Measurements from ENCODE around the gene TMEM247. TPM values are rescaled to one million over a fixed set of nuclear protein-coding genes. Genes with fewer than 3 reads are reported as not detected.
"Not testable (repeated sequence)": the region's sequence is repeated elsewhere in the genome, so short reads cannot be mapped to it uniquely, and the experiment has no call there.

The TMEM247 gene
- polyA plus RNA-seq, 4 donors = not detected

DNA sequence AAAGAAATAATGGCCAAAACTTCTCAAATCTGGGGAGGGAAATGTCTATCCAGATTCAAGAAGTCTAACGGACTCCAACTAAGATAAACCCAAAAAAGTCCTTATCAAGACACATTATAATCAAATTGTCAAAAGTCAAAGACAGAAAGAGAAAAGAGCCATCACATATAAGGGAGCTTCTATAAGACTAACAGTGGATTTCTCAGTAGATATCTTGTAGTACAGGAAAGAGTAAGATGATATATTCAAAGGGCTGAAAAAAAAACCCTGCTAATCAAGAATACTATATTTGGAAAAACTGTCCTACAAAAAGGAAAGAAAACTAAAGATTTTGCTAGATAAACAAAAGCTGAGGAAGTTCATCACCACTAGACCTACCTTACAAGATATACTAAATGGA, 35.4 kb downstream of the TMEM247 start:
- no peak for FAIRE-seq

DNA sequence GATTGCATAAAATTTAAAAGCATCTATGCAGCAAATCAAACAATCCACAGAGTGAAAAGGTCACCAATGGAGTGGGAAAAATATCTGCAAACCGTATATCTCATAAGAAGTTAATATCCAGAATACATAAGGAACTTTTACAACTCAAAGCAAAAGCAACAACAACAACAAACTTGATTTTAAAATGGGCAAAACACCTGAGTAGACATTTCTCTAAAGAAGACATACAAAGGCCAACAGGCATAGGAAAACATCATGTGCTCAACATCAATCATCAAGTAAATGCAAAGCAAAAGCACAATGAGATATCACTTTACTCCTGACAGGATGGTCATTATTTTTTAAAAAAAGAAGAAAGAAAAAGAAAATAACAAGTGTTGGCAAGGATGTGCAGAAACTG, 38.1 kb downstream of the TMEM247 start:
- no peaks in the 10 kb centered on the region for H3K36me3 ChIP-seq (ENCODE audit: control insufficient read depth in 3 of 3, insufficient read depth in 2 of 3, low read depth in 1 of 3, low read length in 3 of 3)
- H3K27ac ChIP-seq (ENCODE audit: low read depth in 1 of 3, low read length in 2 of 3) = no peak overlapping the region
- H3K9me3 ChIP-seq (ENCODE audit: control insufficient read depth in 2 of 2, insufficient read depth in 1 of 2, low read depth in 1 of 2, low read length in 1 of 2) = peaks cover 0 to 10% of the 10 kb centered on the region in 2 donors
- FAIRE-seq = no peak
- no peaks in the 10 kb centered on the region for H3K27me3 ChIP-seq (ENCODE audit: control insufficient read depth in 3 of 3, insufficient read depth in 3 of 3, low read length in 3 of 3)
- no peak overlapping the region for H3K4me3 ChIP-seq (ENCODE audit: low read depth in 1 of 3, low read length in 3 of 3)
- 77 to 83% (median 79%) methylated on average over 1 of the region's 1 CpG for WGBS, 3 donors
- DNase-seq = no peak
- H3K4me1 ChIP-seq (ENCODE audit: control insufficient read depth in 3 of 3, insufficient read depth in 2 of 3, low read depth in 1 of 3, low read length in 2 of 3) = no peaks in the 10 kb centered on the region

More for the DNA sequence above, 35.4 kb downstream of the TMEM247 start:
- Histone ChIP-seq H3K27me3 (ENCODE audit: control insufficient read depth in 3 of 3, insufficient read depth in 3 of 3, low read length in 3 of 3) (no peaks in the 10 kb centered on the region), H3K27ac (ENCODE audit: low read depth in 1 of 3, low read length in 2 of 3) (no peak overlapping the region), H3K4me3 (ENCODE audit: low read depth in 1 of 3, low read length in 3 of 3) (no peak overlapping the region), H3K9me3 (ENCODE audit: control insufficient read depth in 2 of 2, insufficient read depth in 1 of 2, low read depth in 1 of 2, low read length in 1 of 2) (peaks cover 0 to 10% of the 10 kb centered on the region in 2 donors), H3K36me3 (ENCODE audit: control insufficient read depth in 3 of 3, insufficient read depth in 2 of 3, low read depth in 1 of 3, low read length in 3 of 3) (no peaks in the 10 kb centered on the region), H3K4me1 (ENCODE audit: control insufficient read depth in 3 of 3, insufficient read depth in 2 of 3, low read depth in 1 of 3, low read length in 2 of 3) (no peaks in the 10 kb centered on the region)
- DNase-seq = no peak
- 74 to 88% (median 88%) methylated on average over 1 of the region's 1 CpG for WGBS, 3 donors

DNA sequence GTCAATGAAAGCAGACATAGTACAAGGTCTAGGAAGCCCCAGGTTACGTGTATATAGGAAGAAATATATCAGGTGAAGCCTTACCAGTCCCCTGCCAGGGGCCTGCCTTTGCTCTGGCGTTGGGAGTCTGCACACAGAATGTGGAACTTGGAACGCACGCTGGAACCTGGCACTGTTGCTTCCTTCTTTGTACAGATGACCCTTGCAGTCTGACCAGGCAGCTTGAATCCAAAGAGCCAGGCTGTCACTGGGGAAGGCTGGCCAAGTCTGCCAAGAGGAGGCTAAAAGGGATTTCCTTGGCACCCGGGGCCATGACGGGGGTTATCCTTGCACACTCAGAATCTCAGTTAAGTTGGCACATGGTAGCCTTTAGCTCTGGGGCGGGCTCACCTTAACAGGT, 39.5 kb downstream of the TMEM247 start:
- no peaks in the 10 kb centered on the region for H3K27me3 ChIP-seq (ENCODE audit: control insufficient read depth in 3 of 3, insufficient read depth in 3 of 3, low read length in 3 of 3)
- H3K9me3 ChIP-seq (ENCODE audit: control insufficient read depth in 2 of 2, insufficient read depth in 1 of 2, low read depth in 1 of 2, low read length in 1 of 2) = peaks cover 0 to 10% of the 10 kb centered on the region in 2 donors
- 76 to 91% (median 82%) methylated on average over 7 of the region's 7 CpGs for WGBS, 3 donors
- no peak for DNase-seq
- H3K27ac ChIP-seq (ENCODE audit: low read depth in 1 of 3, low read length in 2 of 3) = no peak overlapping the region
- no peaks in the 10 kb centered on the region for H3K4me1 ChIP-seq (ENCODE audit: control insufficient read depth in 3 of 3, insufficient read depth in 2 of 3, low read depth in 1 of 3, low read length in 2 of 3)
- H3K4me3 ChIP-seq (ENCODE audit: low read depth in 1 of 3, low read length in 3 of 3) = no peak overlapping the region
- no peak for FAIRE-seq
- no peaks in the 10 kb centered on the region for H3K36me3 ChIP-seq (ENCODE audit: control insufficient read depth in 3 of 3, insufficient read depth in 2 of 3, low read depth in 1 of 3, low read length in 3 of 3)

DNA sequence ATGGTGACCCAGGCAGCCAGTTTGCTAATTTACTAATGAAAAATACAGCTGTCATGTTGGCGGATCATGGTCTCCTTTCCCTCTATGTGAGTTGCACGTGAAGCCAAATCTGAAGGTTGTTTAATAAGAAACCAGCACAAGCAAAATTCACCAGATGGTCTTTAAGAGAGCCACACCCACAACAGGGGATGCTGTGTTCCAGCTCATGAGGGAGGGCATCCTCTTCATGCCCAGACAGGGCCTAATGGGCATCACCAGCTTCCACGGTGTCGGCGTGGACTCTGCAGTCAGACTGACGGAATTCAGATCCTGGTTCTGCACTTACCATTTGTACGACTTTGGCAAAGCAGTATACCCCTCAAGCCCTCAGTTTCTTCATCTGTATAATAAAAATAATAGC, 39.9 kb downstream of the TMEM247 start:
- Histone ChIP-seq H3K27ac (ENCODE audit: low read depth in 1 of 3, low read length in 2 of 3) (no peak overlapping the region), H3K9me3 (ENCODE audit: control insufficient read depth in 2 of 2, insufficient read depth in 1 of 2, low read depth in 1 of 2, low read length in 1 of 2) (peaks cover 0 to 6% of the 10 kb centered on the region in 2 donors), H3K27me3 (ENCODE audit: control insufficient read depth in 3 of 3, insufficient read depth in 3 of 3, low read length in 3 of 3) (no peaks in the 10 kb centered on the region), H3K36me3 (ENCODE audit: control insufficient read depth in 3 of 3, insufficient read depth in 2 of 3, low read depth in 1 of 3, low read length in 3 of 3) (no peaks in the 10 kb centered on the region), H3K4me3 (ENCODE audit: low read depth in 1 of 3, low read length in 3 of 3) (no peak overlapping the region), H3K4me1 (ENCODE audit: control insufficient read depth in 3 of 3, insufficient read depth in 2 of 3, low read depth in 1 of 3, low read length in 2 of 3) (no peaks in the 10 kb centered on the region)
- WGBS, 3 donors = 77 to 86% (median 82%) methylated on average over 7 of the region's 7 CpGs
- no peak for DNase-seq
- no peak for FAIRE-seq

DNA sequence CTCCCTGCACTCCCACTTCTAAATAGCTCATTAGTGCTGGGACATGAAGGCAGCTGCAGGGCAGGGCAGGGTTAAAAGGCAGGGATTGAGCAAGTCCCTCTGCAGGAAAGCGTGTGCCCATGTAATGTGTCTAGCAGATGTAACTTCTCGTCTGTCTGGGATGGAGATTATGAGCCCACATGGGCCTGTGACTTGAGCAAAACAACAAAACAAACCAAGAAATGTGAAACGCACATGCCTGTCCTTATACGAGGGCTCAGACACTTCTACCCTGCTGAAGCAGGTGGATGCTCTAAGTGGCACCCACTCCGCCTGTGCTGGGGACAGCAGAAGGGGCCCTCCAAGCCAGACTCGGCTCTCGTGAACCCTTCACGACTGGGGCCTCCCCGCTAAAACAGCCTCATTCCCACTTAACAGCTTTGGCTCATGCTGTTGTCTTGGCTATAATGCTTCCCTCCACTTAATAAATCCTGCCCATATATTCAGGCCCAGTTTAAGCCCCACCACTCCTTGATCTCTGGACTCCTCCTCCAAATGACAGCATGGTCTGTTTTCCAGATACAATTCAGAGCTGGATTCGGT, 40.9 kb downstream of the TMEM247 start:
- H3K4me3 ChIP-seq (ENCODE audit: low read depth in 1 of 3, low read length in 3 of 3) = no peak overlapping the region
- DNase-seq (no peak), FAIRE-seq (no peak)
- H3K4me1 ChIP-seq (ENCODE audit: control insufficient read depth in 3 of 3, insufficient read depth in 2 of 3, low read depth in 1 of 3, low read length in 2 of 3) = no peaks in the 10 kb centered on the region
- H3K36me3 ChIP-seq (ENCODE audit: control insufficient read depth in 3 of 3, insufficient read depth in 2 of 3, low read depth in 1 of 3, low read length in 3 of 3) = no peaks in the 10 kb centered on the region
- peaks cover 0 to 6% of the 10 kb centered on the region in 2 donors for H3K9me3 ChIP-seq (ENCODE audit: control insufficient read depth in 2 of 2, insufficient read depth in 1 of 2, low read depth in 1 of 2, low read length in 1 of 2)
- H3K27me3 ChIP-seq (ENCODE audit: control insufficient read depth in 3 of 3, insufficient read depth in 3 of 3, low read length in 3 of 3) = no peaks in the 10 kb centered on the region
- H3K27ac ChIP-seq (ENCODE audit: low read depth in 1 of 3, low read length in 2 of 3) = peak overlapping the region in 1 of 3 donors; percentile 36
- 69 to 80% (median 69%) methylated on average over 10 of the region's 10 CpGs for WGBS, 3 donors

DNA sequence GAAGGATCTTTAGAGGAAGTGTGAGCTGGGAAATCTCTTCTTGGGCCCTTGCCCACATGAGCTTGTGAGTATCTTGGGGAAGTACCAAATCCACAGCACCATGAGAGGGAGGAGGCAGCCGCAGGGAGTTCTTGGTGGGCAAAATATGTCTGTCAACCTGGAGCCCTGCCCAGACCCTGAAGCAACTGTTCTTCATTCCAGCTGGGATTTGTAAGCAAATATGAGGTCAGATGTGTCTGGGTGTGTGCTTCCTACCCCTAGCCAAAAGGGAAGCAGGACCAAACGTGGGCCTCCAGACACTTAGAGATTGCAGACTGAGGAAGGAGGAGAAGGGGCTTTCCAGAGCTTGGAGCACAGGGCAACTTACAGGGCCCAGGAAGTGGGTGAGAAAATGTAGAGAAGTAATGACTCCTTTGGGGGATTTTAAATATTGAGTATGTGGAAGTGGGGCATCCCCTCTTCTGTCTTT, 41.9 kb downstream of the TMEM247 start:
- H3K36me3 ChIP-seq (ENCODE audit: control insufficient read depth in 3 of 3, insufficient read depth in 2 of 3, low read depth in 1 of 3, low read length in 3 of 3) = no peaks in the 10 kb centered on the region
- DNase-seq (peak in 1 of 2 donors; percentile 16), FAIRE-seq (no peak)
- H3K9me3 ChIP-seq (ENCODE audit: control insufficient read depth in 2 of 2, insufficient read depth in 1 of 2, low read depth in 1 of 2, low read length in 1 of 2) = peaks cover 0 to 2% of the 10 kb centered on the region in 2 donors
- H3K4me3 ChIP-seq (ENCODE audit: low read depth in 1 of 3, low read length in 3 of 3) = no peak overlapping the region
- no peak overlapping the region for H3K27ac ChIP-seq (ENCODE audit: low read depth in 1 of 3, low read length in 2 of 3)
- no peaks in the 10 kb centered on the region for H3K27me3 ChIP-seq (ENCODE audit: control insufficient read depth in 3 of 3, insufficient read depth in 3 of 3, low read length in 3 of 3)
- H3K4me1 ChIP-seq (ENCODE audit: control insufficient read depth in 3 of 3, insufficient read depth in 2 of 3, low read depth in 1 of 3, low read length in 2 of 3) = no peaks in the 10 kb centered on the region
- WGBS, 3 donors = 48 to 53% (median 49%) methylated on average over 2 of the region's 2 CpGs

DNA sequence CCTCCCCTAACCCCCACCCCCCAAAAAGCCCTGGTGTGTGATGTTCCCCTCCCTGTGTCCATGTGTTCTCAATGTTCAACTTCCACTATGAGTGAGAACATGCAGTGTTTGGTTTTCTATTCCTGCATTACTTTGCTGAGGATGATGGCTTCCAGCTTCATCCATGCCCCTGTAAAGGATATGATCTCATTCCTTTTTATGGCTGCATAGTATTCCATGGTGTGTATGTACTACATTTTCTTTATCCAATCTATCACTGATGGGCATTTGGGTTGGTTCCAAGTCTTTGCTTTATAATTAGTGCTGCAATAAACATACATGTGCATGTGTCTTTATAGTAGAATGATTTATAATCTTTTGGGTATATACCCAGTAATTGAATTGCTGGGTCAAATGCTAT, 43.0 kb downstream of the TMEM247 start:
- not testable (repeated sequence) for FAIRE-seq; H3K9me3 ChIP-seq (ENCODE audit: control insufficient read depth in 2 of 2, insufficient read depth in 1 of 2, low read depth in 1 of 2, low read length in 1 of 2); H3K36me3 ChIP-seq (ENCODE audit: control insufficient read depth in 3 of 3, insufficient read depth in 2 of 3, low read depth in 1 of 3, low read length in 3 of 3); H3K27me3 ChIP-seq (ENCODE audit: control insufficient read depth in 3 of 3, insufficient read depth in 3 of 3, low read length in 3 of 3); DNase-seq; H3K4me1 ChIP-seq (ENCODE audit: control insufficient read depth in 3 of 3, insufficient read depth in 2 of 3, low read depth in 1 of 3, low read length in 2 of 3); H3K4me3 ChIP-seq (ENCODE audit: low read depth in 1 of 3, low read length in 3 of 3); H3K27ac ChIP-seq (ENCODE audit: low read depth in 1 of 3, low read length in 2 of 3)

DNA sequence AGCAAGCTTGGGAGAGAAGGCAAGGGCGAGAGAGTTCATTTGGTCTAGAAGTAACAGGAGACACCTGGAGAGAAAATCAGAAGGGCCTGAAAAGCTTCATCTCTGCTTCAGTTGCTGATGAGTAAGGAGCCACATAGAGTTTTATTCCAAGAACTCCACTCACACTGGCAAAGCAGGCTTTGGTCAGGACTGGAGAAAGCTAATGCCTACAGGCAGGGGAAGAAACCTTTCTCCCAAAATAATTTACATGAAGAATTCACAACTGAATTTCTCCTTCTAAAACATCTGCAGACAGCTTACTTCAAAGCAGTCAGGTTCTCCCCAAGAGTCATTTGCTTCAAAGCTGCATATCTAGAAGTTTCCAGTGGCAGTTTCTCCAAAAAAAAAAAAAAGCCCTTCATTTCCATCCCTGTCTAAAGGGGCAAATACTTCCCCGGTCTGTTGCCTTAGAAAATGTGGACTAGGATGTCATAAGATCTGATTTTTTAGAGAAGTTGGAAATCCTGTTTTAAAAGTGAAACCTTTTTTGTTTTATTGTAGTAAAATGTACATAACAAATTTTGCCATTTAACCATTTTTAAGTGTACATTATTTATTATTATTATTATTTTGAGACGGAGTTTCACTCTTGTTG, 46.3 kb downstream of the TMEM247 start:
- H3K36me3 ChIP-seq (ENCODE audit: control insufficient read depth in 3 of 3, insufficient read depth in 2 of 3, low read depth in 1 of 3, low read length in 3 of 3) = no peaks in the 10 kb centered on the region
- H3K4me1 ChIP-seq (ENCODE audit: control insufficient read depth in 3 of 3, insufficient read depth in 2 of 3, low read depth in 1 of 3, low read length in 2 of 3) = no peaks in the 10 kb centered on the region
- 87 to 92% (median 90%) methylated on average over 3 of the region's 3 CpGs for WGBS, 3 donors
- DNase-seq (no peak), FAIRE-seq (no peak)
- H3K27ac ChIP-seq (ENCODE audit: low read depth in 1 of 3, low read length in 2 of 3) = no peak overlapping the region
- no peak overlapping the region for H3K4me3 ChIP-seq (ENCODE audit: low read depth in 1 of 3, low read length in 3 of 3)
- no peaks in the 10 kb centered on the region for H3K27me3 ChIP-seq (ENCODE audit: control insufficient read depth in 3 of 3, insufficient read depth in 3 of 3, low read length in 3 of 3)
- no peaks in the 10 kb centered on the region for H3K9me3 ChIP-seq (ENCODE audit: control insufficient read depth in 2 of 2, insufficient read depth in 1 of 2, low read depth in 1 of 2, low read length in 1 of 2)

DNA sequence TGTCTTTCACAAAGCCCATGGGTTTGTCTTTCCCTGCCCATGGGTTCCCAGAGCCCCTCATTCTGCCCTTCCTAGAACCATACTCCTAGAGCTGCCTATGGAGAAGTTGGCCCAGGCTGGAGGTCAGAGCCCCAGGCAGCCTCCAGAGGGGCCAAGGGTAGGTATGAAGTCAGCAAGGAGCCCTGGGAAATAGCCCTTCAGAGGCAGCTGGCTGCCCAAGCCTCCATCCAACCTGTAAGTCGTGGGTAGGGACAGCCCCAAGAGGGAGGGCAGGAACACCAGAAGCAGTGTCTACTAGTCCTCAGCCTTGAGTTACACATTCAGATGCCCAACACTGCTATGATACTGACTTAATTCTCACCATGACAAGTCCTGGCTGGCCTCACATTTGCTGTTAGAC, 49.5 kb downstream of the TMEM247 start:
- no peak overlapping the region for H3K4me3 ChIP-seq (ENCODE audit: low read depth in 1 of 3, low read length in 3 of 3)
- WGBS, 3 donors = 60 to 73% (median 64%) methylated on average over 1 of the region's 1 CpG
- no peak for DNase-seq
- no peak for FAIRE-seq
- no peak overlapping the region for H3K27ac ChIP-seq (ENCODE audit: low read depth in 1 of 3, low read length in 2 of 3)
- no peaks in the 10 kb centered on the region for H3K36me3 ChIP-seq (ENCODE audit: control insufficient read depth in 3 of 3, insufficient read depth in 2 of 3, low read depth in 1 of 3, low read length in 3 of 3)
- no peaks in the 10 kb centered on the region for H3K9me3 ChIP-seq (ENCODE audit: control insufficient read depth in 2 of 2, insufficient read depth in 1 of 2, low read depth in 1 of 2, low read length in 1 of 2)
- no peaks in the 10 kb centered on the region for H3K4me1 ChIP-seq (ENCODE audit: control insufficient read depth in 3 of 3, insufficient read depth in 2 of 3, low read depth in 1 of 3, low read length in 2 of 3)
- no peaks in the 10 kb centered on the region for H3K27me3 ChIP-seq (ENCODE audit: control insufficient read depth in 3 of 3, insufficient read depth in 3 of 3, low read length in 3 of 3)
